Measurements from ENCODE around the gene RAB8A. TPM values are rescaled to one million over a fixed set of nuclear protein-coding genes. Genes with fewer than 3 reads are reported as not detected.

The RAB8A gene
- total and polyA plus RNA-seq, 9 of the 15 experiments (the other 6 are each of a cell fraction or from before 2014, with no cell fraction given) = 11.2 to 102 (median 53.2) TPM

DNA sequence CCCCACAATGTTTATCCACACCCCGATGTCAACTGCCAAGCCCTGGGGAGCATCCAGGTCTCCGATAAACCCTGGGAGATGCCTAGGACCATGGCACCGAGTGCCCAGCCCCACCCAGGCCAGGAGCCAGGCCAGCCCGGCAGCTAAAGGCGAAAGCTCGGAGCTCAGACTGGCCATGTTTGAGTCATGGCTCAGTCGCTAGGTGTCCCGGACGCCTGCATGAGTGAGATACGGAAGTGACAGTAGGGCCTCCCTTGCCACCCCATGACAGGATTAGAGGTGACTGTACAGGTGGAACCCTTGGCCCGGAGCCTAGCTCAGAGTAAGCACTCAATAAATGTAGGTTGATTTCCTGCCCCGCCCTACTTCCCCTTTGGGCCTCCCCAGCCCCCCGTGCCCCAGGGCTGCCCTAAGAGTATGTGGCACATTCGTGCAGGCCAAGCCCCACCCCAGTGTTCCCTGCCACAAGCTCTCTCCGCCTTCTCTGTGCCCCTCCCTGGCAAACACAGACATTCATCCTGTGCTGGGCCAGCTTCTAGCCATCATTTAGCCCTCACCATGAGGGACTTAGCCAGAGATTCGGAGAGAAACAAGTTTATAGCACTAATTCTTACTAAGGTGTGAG, 41.2 kb upstream of the RAB8A start (continued):
- TF ChIP-seq, protein P1, sequence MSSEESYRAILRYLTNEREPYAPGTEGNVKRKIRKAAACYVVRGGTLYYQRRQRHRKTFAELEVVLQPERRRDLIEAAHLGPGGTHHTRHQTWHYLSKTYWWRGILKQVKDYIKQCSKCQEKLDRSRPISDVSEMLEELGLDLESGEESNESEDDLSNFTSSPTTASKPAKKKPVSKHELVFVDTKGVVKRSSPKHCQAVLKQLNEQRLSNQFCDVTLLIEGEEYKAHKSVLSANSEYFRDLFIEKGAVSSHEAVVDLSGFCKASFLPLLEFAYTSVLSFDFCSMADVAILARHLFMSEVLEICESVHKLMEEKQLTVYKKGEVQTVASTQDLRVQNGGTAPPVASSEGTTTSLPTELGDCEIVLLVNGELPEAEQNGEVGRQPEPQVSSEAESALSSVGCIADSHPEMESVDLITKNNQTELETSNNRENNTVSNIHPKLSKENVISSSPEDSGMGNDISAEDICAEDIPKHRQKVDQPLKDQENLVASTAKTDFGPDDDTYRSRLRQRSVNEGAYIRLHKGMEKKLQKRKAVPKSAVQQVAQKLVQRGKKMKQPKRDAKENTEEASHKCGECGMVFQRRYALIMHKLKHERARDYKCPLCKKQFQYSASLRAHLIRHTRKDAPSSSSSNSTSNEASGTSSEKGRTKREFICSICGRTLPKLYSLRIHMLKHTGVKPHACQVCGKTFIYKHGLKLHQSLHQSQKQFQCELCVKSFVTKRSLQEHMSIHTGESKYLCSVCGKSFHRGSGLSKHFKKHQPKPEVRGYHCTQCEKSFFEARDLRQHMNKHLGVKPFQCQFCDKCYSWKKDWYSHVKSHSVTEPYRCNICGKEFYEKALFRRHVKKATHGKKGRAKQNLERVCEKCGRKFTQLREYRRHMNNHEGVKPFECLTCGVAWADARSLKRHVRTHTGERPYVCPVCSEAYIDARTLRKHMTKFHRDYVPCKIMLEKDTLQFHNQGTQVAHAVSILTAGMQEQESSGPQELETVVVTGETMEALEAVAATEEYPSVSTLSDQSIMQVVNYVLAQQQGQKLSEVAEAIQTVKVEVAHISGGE (CRISPR knock-in tag; IDR thresholded peaks at IDR 0.05) = peak in 1 of 3 experiments; percentile 56; a peak in 1 of 6 replicates
- TF ChIP-seq NCOR1 (IDR thresholded peaks at IDR 0.05) = 0 out of 2 replicates have a peak, but pooled peaks have one; percentile 31
- TF ChIP-seq, protein P2, sequence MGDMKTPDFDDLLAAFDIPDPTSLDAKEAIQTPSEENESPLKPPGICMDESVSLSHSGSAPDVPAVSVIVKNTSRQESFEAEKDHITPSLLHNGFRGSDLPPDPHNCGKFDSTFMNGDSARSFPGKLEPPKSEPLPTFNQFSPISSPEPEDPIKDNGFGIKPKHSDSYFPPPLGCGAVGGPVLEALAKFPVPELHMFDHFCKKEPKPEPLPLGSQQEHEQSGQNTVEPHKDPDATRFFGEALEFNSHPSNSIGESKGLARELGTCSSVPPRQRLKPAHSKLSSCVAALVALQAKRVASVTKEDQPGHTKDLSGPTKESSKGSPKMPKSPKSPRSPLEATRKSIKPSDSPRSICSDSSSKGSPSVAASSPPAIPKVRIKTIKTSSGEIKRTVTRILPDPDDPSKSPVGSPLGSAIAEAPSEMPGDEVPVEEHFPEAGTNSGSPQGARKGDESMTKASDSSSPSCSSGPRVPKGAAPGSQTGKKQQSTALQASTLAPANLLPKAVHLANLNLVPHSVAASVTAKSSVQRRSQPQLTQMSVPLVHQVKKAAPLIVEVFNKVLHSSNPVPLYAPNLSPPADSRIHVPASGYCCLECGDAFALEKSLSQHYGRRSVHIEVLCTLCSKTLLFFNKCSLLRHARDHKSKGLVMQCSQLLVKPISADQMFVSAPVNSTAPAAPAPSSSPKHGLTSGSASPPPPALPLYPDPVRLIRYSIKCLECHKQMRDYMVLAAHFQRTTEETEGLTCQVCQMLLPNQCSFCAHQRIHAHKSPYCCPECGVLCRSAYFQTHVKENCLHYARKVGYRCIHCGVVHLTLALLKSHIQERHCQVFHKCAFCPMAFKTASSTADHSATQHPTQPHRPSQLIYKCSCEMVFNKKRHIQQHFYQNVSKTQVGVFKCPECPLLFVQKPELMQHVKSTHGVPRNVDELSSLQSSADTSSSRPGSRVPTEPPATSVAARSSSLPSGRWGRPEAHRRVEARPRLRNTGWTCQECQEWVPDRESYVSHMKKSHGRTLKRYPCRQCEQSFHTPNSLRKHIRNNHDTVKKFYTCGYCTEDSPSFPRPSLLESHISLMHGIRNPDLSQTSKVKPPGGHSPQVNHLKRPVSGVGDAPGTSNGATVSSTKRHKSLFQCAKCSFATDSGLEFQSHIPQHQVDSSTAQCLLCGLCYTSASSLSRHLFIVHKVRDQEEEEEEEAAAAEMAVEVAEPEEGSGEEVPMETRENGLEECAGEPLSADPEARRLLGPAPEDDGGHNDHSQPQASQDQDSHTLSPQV (IDR thresholded peaks at IDR 0.05) = peak; percentile 88
- peak; percentile 40; the same call in 1 of the 2 replicates for TF ChIP-seq SMARCA4 (IDR thresholded peaks at IDR 0.05)
- TF ChIP-seq ATF3 (IDR thresholded peaks at IDR 0.05) = 0 out of 2 replicates have a peak, but pooled peaks have one; percentile 26
- TF ChIP-seq ATF3 (CRISPR knock-in tag; conservative IDR thresholded peaks at IDR 0.05) = no peak
- TF ChIP-seq, protein P3, sequence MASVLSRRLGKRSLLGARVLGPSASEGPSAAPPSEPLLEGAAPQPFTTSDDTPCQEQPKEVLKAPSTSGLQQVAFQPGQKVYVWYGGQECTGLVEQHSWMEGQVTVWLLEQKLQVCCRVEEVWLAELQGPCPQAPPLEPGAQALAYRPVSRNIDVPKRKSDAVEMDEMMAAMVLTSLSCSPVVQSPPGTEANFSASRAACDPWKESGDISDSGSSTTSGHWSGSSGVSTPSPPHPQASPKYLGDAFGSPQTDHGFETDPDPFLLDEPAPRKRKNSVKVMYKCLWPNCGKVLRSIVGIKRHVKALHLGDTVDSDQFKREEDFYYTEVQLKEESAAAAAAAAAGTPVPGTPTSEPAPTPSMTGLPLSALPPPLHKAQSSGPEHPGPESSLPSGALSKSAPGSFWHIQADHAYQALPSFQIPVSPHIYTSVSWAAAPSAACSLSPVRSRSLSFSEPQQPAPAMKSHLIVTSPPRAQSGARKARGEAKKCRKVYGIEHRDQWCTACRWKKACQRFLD (CRISPR knock-in tag; IDR thresholded peaks at IDR 0.05) = peak; percentile 85; the same call in 1 of the 2 replicates
- TF ChIP-seq PRMT5 (CRISPR knock-in tag; IDR thresholded peaks at IDR 0.05) = no peak
- TF ChIP-seq KLF6 (CRISPR knock-in tag; IDR thresholded peaks at IDR 0.05; ENCODE audit: borderline replicate concordance) = no peak
- TF ChIP-seq, protein P4, sequence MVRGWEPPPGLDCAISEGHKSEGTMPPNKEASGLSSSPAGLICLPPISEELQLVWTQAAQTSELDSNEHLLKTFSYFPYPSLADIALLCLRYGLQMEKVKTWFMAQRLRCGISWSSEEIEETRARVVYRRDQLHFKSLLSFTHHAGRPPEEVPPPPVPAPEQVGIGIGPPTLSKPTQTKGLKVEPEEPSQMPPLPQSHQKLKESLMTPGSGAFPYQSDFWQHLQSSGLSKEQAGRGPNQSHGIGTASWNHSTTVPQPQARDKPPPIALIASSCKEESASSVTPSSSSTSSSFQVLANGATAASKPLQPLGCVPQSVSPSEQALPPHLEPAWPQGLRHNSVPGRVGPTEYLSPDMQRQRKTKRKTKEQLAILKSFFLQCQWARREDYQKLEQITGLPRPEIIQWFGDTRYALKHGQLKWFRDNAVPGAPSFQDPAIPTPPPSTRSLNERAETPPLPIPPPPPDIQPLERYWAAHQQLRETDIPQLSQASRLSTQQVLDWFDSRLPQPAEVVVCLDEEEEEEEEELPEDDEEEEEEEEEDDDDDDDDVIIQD (CRISPR knock-in tag; IDR thresholded peaks at IDR 0.05) = no peak
- TF ChIP-seq SAFB (IDR thresholded peaks at IDR 0.05; ENCODE audit: borderline replicate concordance, low read depth, low read length) = no peak
- TF ChIP-seq ZNF217 (CRISPR knock-in tag; IDR thresholded peaks at IDR 0.05) = no peak
- TF ChIP-seq POLR2G (IDR thresholded peaks at IDR 0.05; ENCODE audit: low read depth, low read length) = peak; percentile 69
- no peak for TF ChIP-seq NCOA2 (IDR thresholded peaks at IDR 0.05; ENCODE audit: partially characterized antibody in 2 of 2)
- TF ChIP-seq SPI1 (IDR thresholded peaks at IDR 0.05; ENCODE audit: borderline replicate concordance, low read depth, low read length) = peak; percentile 45; the same call in 1 of the 2 replicates
